ENCODE data around the gene USP31.

DNA sequence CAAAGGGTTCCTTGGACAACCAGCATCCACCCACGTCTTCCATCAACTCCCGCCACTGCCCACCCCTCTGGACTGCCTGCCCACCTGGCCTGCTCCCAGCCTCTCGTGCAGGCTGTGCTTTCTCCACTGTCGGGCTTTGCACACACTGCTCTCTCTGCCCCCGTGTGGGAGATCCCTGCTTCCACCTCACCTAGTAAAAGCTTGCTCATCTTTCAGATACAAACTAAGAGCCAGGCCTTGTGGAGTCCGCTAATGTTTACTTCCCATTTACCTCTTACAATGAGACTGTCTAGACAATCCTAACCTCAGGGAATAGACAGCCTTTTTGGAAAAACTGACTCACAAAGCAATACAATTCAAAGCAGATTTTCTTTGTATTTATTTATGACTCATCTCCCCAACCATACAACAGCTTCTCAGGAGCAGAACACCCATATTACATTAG, 67.6 kb downstream of the USP31 start:
- TF ChIP-seq GATA2 (IDR thresholded peaks at IDR 0.05; ENCODE audit: low read depth, low read length), result no peak
- no peak for TF ChIP-seq GATA3 (IDR thresholded peaks at IDR 0.05; ENCODE audit: low read depth, low read length)

Measured in SH-SY5Y (cell line).